ENCODE data around the gene SULT2B1.

DNA sequence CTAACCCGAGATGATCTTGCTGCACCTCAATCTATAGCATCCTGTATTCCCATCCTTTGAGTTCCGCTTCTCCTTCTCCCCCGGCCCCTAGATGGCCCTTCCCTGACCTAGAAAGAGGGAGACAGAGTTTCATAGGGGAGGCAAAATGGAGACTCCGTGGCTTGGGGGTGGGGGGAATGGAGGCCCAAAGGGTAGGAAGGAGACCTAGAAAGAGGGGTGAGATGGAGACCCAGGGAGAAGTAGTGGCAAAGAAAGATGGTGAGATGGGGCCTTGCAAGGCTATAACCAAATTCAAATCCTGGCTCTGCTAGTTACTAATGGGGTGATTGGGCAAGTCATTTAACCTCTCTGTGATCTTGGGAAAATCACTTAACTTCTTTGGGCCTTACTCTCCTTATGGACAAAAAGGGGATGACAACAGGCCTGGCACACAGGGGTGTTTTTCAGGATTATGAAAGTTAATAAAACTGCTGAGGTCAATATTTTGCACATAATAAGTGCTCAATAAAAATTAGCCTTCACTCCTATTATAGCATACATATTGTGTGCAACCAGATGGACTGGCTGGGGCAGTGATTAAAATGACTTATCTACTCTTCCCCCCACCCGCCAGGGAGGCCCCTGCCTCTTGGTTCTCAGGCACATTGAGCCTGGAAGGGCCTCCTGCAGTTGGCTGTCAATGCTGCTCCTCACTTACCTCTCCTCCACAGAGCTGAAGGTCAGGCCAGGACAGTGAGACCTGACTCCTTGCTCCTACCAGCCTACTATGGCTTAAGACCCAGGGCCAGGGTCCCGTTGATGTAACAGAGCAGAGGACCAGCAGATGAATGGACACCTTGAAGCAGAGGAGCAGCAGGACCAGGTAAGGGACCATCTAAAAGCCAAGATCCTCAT, 68.0 kb downstream of the SULT2B1 start:
- no peak for TF ChIP-seq TAF1 (IDR thresholded peaks at IDR 0.05; ENCODE audit: borderline replicate concordance, low read depth, low read length)
- TF ChIP-seq POLR2AphosphoS5 (IDR thresholded peaks at IDR 0.05; ENCODE audit: low read depth, low read length): no peak
